Measurements from ENCODE around the gene PBXIP1.

Gene PBXIP1

GRCh38 chr1:154906621-154907081 is 49.2 kb downstream of the PBXIP1 start:
- DNase-seq (ENCODE audit: low spot score), result peak; percentile 34
- H3K27ac ChIP-seq, result no peak overlapping the region
- POLR2A ChIA-PET (ENCODE audit: low non-redundant PET), result no interaction called here
- CTCF ChIA-PET, result interaction anchor here (0.7 to 1.4 kb wide), 2 partner anchors 153 to 180 kb away, joined by 3 read pairs; no protein-coding TSS in a partner anchor
- TF ChIP-seq, protein P1, sequence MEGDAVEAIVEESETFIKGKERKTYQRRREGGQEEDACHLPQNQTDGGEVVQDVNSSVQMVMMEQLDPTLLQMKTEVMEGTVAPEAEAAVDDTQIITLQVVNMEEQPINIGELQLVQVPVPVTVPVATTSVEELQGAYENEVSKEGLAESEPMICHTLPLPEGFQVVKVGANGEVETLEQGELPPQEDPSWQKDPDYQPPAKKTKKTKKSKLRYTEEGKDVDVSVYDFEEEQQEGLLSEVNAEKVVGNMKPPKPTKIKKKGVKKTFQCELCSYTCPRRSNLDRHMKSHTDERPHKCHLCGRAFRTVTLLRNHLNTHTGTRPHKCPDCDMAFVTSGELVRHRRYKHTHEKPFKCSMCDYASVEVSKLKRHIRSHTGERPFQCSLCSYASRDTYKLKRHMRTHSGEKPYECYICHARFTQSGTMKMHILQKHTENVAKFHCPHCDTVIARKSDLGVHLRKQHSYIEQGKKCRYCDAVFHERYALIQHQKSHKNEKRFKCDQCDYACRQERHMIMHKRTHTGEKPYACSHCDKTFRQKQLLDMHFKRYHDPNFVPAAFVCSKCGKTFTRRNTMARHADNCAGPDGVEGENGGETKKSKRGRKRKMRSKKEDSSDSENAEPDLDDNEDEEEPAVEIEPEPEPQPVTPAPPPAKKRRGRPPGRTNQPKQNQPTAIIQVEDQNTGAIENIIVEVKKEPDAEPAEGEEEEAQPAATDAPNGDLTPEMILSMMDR (conservative IDR thresholded peaks at IDR 0.05; ENCODE audit: low read depth), result peak; percentile 50

DNA sequence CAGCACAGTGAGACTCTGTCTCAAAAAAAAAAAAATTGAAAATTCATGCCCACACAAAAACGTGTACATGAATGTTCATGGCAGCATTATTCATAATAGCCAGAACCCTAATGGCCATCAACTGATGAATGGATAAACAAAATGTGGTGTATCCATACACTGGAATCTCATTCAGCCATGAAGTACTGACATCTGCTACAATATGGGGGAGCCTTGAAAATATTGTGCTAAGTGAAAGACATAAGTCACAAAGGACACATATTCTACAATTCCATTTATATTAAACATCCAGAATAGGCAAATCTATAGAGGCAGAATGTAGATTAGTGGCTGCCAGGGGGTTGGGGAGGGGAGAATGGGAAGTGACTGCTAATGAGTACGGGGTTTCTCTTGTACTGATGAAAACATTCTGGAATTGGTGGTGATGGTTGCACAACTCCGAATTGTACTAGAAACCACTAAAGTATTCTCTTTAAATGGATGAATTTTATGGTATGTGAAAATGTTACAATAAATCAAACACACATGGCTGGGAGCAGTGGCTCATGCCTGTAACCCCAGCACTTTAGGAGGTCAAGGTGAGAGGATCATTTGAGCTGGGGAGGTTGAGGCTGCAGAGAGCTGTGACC is 52.8 kb downstream of the PBXIP1 start:
- no peak overlapping the region for H3K27ac ChIP-seq
- TF ChIP-seq, protein P1 (conservative IDR thresholded peaks at IDR 0.05; ENCODE audit: low read depth), result no peak
- POLR2A ChIA-PET (ENCODE audit: low non-redundant PET), result no interaction called here
- DNase-seq (ENCODE audit: low spot score), result no peak
- CTCF ChIA-PET, result no interaction called here

DNA sequence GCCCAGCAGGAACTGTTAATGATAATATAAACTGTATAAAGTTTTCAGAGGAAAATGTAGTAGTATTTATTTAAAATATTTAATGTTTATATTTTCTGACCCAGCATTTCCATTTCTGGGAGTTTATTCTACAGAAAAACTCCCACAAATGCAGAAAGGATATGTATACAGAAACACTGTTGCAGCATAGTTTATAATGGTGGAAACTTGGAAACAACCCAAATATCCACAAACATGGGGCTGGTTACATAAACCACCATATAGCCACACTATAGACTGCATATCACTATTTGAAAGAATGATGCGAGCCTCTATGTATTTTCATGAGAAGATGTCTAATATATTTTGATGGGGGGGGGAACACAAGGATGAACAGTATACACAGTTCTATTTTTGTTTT is 54.3 kb downstream of the PBXIP1 start:
- CTCF ChIA-PET, result no interaction called here
- POLR2A ChIA-PET (ENCODE audit: low non-redundant PET), result no interaction called here
- no peak overlapping the region for H3K27ac ChIP-seq
- DNase-seq (ENCODE audit: low spot score), result no peak
- TF ChIP-seq, protein P1 (conservative IDR thresholded peaks at IDR 0.05; ENCODE audit: low read depth), result no peak

GRCh38 chr1:154899041-154899440 is 56.9 kb downstream of the PBXIP1 start:
- TF ChIP-seq, protein P1 (conservative IDR thresholded peaks at IDR 0.05; ENCODE audit: low read depth), result no peak
- POLR2A ChIA-PET (ENCODE audit: low non-redundant PET), result no interaction called here
- no peak for DNase-seq (ENCODE audit: low spot score)
- CTCF ChIA-PET, result no interaction called here
- H3K27ac ChIP-seq, result no peak overlapping the region

DNA sequence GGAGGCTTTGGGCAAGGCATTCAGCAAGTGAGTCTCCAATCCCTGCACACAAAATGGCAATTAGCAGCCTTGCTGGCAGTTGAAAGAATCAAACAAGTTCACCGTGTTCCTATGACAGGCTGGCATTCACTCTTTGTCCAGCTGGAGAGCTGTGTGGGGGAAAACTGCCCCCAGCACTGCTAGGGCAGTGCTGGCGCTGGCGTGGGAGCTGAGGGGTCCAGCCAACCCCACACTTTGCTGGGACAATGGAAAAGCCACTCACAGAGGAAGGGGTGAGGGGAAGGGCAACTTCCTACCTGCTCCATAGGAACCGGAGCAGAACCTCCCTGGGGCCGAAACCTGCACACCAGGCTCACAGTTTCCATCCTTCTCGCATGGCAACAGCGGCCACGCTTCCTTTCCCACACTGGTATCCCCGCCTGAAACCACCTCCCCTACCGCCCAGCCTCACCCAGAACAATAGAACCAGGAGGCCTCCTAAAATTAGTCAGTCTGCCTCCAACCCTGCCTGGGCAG is 59.1 kb downstream of the PBXIP1 start:
- POLR2A ChIA-PET (ENCODE audit: low non-redundant PET), result no interaction called here
- CTCF ChIA-PET, result interaction anchor here (0.6 kb wide), 1 partner anchor 12 kb away, joined by 3 read pairs; no protein-coding TSS in a partner anchor
- TF ChIP-seq, protein P1 (conservative IDR thresholded peaks at IDR 0.05; ENCODE audit: low read depth), result no peak

GRCh38 chr1:154895798-154896197 is 60.1 kb downstream of the PBXIP1 start:
- POLR2A ChIA-PET (ENCODE audit: low non-redundant PET), result no interaction called here

More for the DNA sequence above, 59.1 kb downstream of the PBXIP1 start:
- no peak overlapping the region for H3K27ac ChIP-seq
- no peak for DNase-seq (ENCODE audit: low spot score)

More at GRCh38 chr1:154895798-154896197, 60.1 kb downstream of the PBXIP1 start:
- no peak overlapping the region for H3K27ac ChIP-seq
- CTCF ChIA-PET, result interaction anchor here (0.6 kb wide), 2 partner anchors 264 to 411 kb away, joined by 3 read pairs; no protein-coding TSS in a partner anchor
- TF ChIP-seq, protein P1 (conservative IDR thresholded peaks at IDR 0.05; ENCODE audit: low read depth), result no peak
- DNase-seq (ENCODE audit: low spot score), result no peak
